SH-SY5Y (cell line): ENCODE data around the gene EPHA2.

Experiments used
- GATA2 ChIP-seq: IDR thresholded peaks from 2 replicates; pipeline ENCODE4 v1.6.1; 2011; ENCODE audit warnings: mild to moderate bottlenecking, low read depth, low read length
- GATA3 ChIP-seq: IDR thresholded peaks from 2 replicates; pipeline ENCODE4 v1.6.1; 2011; ENCODE audit warnings: low read depth, mild to moderate bottlenecking, low read length, moderate library complexity

DNA sequence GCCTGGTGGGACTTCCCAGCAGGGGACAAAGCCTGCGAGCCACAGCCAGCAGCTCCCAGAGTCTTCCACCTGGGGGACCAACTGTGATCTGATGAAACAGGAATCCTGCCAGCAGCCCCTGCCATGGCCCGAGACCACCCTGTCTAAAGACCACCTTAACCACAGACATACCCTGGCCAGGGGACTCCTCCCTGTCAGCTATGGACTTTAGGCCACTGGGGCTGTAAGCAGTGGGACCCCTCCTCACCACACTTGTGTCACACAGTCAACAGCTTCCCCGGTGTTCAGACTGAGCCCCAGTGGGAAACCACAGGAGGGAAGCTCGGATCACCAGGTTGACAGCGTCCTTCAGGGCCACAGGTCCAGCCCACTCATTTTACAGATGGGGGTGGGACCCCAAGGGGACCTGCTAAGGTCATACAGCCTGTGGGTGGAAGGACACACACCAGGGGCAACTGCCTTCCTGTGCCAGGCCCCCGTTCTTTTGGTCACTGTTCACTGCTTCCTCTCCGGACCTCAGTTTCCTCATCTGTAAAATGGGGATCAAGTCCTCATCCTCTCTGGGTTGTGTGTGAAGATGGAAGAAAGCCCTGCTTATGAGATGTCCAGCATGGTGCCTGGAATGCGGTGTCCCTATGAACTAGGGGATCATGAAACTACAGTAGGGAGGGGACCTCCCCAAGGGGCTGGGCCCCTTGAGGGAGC, 11.4 kb downstream of the EPHA2 start:
- TF ChIP-seq GATA2 (no peak), GATA3 (no peak)
